WTC11 (cell line): ENCODE results near the gene NOTUM. TPM values are rescaled to one million over a fixed set of nuclear protein-coding genes. Genes with fewer than 3 reads are reported as not detected.
A peak's percentile ranks its signal among the peaks of the same experiment; 100 is the strongest.

Experiments
- ATAC-seq: fragments of 200-7000 bp; cut with Tn5 transposase; 2 replicates; pipeline ENCODE4 v1.10.0; 2021; ENCODE audit warnings: mild to moderate bottlenecking, moderate library complexity
- CTCF ChIA-PET: fragments of 300-600 bp; sonication (Branson Sonifier 250); formaldehyde crosslinking; loops from one replicate; lab custom pipeline; 2021; ENCODE audit warnings: antibody characterized with exemption; lab: Charles Lee
- POLR2A ChIA-PET: fragments of 350-600 bp; sonication (Branson Sonifier 250); formaldehyde crosslinking; loops from one replicate; lab custom pipeline; 2021; ENCODE audit warnings: antibody characterized with exemption; lab: Charles Lee
- DNase-seq: peaks from one replicate; pipeline ENCODE4 v3.0.0; 2021; ENCODE audit warnings: low spot score
- H3K27ac Mint-ChIP-seq: 2 replicates; pipeline ENCODE4 v1.8.0; 2021; ENCODE audit warnings: mixed read lengths
- H3K27me3 Mint-ChIP-seq: 2 replicates; pipeline ENCODE4 v1.8.0; 2021; ENCODE audit warnings: low read depth, mild to moderate bottlenecking, moderate library complexity, mixed read lengths
- H3K36me3 Mint-ChIP-seq: 2 replicates; pipeline ENCODE4 v1.8.0; 2021; ENCODE audit warnings: mixed read lengths
- H3K4me1 Mint-ChIP-seq: 2 replicates; pipeline ENCODE4 v1.8.0; 2022; ENCODE audit warnings: mixed read lengths
- H3K4me3 Mint-ChIP-seq: 2 replicates; pipeline ENCODE4 v1.8.0; 2021; ENCODE audit warnings: mild to moderate bottlenecking, moderate library complexity, mixed read lengths
- H3K9me3 Mint-ChIP-seq: 2 replicates; pipeline ENCODE4 v1.8.0; 2021; ENCODE audit warnings: mixed read lengths
- ATF6 ChIP-seq: sonication (generic); formaldehyde crosslinking; IDR thresholded peaks from 2 replicates; pipeline ENCODE4 v1.8.1; 2023; ENCODE audit warnings: mild to moderate bottlenecking, missing genetic modification reagents
- CDX4 ChIP-seq: fragments of 250-450 bp; sonication (Bioruptor Pico); IDR thresholded peaks from 2 replicates; pipeline ENCODE4 v1.9.0; 2021; ENCODE audit warnings: moderate library complexity, mild to moderate bottlenecking, inconsistent platforms, borderline replicate concordance
- IRF2 ChIP-seq: sonication (generic); formaldehyde crosslinking; IDR thresholded peaks from 2 replicates; pipeline ENCODE4 v1.8.0; 2022; ENCODE audit warnings: low read depth, missing genetic modification reagents, borderline replicate concordance
- JAZF1 ChIP-seq: fragments of 250-450 bp; sonication (Bioruptor Pico); IDR thresholded peaks from 2 replicates; pipeline ENCODE4 v1.9.0; 2021; ENCODE audit warnings: moderate library complexity, mild to moderate bottlenecking, inconsistent platforms
- JUN ChIP-seq: sonication (generic); formaldehyde crosslinking; IDR thresholded peaks from 2 replicates; pipeline ENCODE4 v1.8.0; 2023; ENCODE audit warnings: mild to moderate bottlenecking, missing genetic modification reagents
- MXD4 ChIP-seq: fragments of 250-450 bp; sonication (Bioruptor Pico); IDR thresholded peaks from 2 replicates; pipeline ENCODE4 v1.8.0; 2021; ENCODE audit warnings: mild to moderate bottlenecking, moderate library complexity, borderline replicate concordance
- PRDM15 ChIP-seq: sonication (generic); formaldehyde crosslinking; IDR thresholded peaks from 2 replicates; pipeline ENCODE4 v1.8.0; 2022; ENCODE audit warnings: missing genetic modification reagents
- TCF7 ChIP-seq: sonication (generic); formaldehyde crosslinking; IDR thresholded peaks from 2 replicates; pipeline ENCODE4 v1.8.0; 2022; ENCODE audit warnings: mild to moderate bottlenecking, low read depth, missing genetic modification reagents, moderate library complexity
- ZMAT4 ChIP-seq: fragments of 250-450 bp; sonication (Bioruptor Pico); IDR thresholded peaks from 2 replicates; pipeline ENCODE4 v1.9.0; 2021; ENCODE audit warnings: mild to moderate bottlenecking
- total RNA-seq: library from RNA; stranded (reverse); gene quantifications from 3 replicates; pipeline ENCODE4 v1.2.3, GENCODE V29; 2021
- TF ChIP-seq, protein P1 (sequence below): sonication (generic); formaldehyde crosslinking; IDR thresholded peaks from 2 replicates; pipeline ENCODE4 v1.8.0; 2022; ENCODE audit warnings: mild to moderate bottlenecking, missing genetic modification reagents
- TF ChIP-seq, protein P2 (sequence below): fragments of 250-450 bp; sonication (Bioruptor Pico); IDR thresholded peaks from 2 replicates; pipeline ENCODE4 v1.9.0; 2021; ENCODE audit warnings: mild to moderate bottlenecking, borderline replicate concordance
- TF ChIP-seq, protein P3 (sequence below): sonication (generic); formaldehyde crosslinking; conservative IDR thresholded peaks from 2 replicates; pipeline ENCODE4 v1.8.1; 2023; ENCODE audit warnings: mild to moderate bottlenecking, low read depth, missing genetic modification reagents, moderate library complexity

Gene NOTUM
- total RNA-seq, 1 experiment from 2014 or later: 1.7 TPM

- ChIA-PET CTCF (interaction anchor here (3.0 kb wide), 1 partner anchor 12 kb away, joined by 16 read pairs; no protein-coding TSS in a partner anchor), POLR2A (no interaction called here)
- H3K27me3 Mint-ChIP-seq: no peaks in the 10 kb centered on the region
- ATAC-seq (no peak), DNase-seq (no peak)
- no peak for TF ChIP-seq MXD4 (CRISPR knock-in tag)
- TF ChIP-seq, protein P1, sequence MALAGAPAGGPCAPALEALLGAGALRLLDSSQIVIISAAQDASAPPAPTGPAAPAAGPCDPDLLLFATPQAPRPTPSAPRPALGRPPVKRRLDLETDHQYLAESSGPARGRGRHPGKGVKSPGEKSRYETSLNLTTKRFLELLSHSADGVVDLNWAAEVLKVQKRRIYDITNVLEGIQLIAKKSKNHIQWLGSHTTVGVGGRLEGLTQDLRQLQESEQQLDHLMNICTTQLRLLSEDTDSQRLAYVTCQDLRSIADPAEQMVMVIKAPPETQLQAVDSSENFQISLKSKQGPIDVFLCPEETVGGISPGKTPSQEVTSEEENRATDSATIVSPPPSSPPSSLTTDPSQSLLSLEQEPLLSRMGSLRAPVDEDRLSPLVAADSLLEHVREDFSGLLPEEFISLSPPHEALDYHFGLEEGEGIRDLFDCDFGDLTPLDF (CRISPR knock-in tag): no peak
- no peak for TF ChIP-seq CDX4 (CRISPR knock-in tag)
- TF ChIP-seq, protein P2, sequence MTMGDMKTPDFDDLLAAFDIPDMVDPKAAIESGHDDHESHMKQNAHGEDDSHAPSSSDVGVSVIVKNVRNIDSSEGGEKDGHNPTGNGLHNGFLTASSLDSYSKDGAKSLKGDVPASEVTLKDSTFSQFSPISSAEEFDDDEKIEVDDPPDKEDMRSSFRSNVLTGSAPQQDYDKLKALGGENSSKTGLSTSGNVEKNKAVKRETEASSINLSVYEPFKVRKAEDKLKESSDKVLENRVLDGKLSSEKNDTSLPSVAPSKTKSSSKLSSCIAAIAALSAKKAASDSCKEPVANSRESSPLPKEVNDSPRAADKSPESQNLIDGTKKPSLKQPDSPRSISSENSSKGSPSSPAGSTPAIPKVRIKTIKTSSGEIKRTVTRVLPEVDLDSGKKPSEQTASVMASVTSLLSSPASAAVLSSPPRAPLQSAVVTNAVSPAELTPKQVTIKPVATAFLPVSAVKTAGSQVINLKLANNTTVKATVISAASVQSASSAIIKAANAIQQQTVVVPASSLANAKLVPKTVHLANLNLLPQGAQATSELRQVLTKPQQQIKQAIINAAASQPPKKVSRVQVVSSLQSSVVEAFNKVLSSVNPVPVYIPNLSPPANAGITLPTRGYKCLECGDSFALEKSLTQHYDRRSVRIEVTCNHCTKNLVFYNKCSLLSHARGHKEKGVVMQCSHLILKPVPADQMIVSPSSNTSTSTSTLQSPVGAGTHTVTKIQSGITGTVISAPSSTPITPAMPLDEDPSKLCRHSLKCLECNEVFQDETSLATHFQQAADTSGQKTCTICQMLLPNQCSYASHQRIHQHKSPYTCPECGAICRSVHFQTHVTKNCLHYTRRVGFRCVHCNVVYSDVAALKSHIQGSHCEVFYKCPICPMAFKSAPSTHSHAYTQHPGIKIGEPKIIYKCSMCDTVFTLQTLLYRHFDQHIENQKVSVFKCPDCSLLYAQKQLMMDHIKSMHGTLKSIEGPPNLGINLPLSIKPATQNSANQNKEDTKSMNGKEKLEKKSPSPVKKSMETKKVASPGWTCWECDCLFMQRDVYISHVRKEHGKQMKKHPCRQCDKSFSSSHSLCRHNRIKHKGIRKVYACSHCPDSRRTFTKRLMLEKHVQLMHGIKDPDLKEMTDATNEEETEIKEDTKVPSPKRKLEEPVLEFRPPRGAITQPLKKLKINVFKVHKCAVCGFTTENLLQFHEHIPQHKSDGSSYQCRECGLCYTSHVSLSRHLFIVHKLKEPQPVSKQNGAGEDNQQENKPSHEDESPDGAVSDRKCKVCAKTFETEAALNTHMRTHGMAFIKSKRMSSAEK (CRISPR knock-in tag): no peak
- no peak for TF ChIP-seq TCF7 (CRISPR knock-in tag)
- no peak for TF ChIP-seq ATF6 (CRISPR knock-in tag)
- TF ChIP-seq JUN (CRISPR knock-in tag): no peak
- no peak for TF ChIP-seq JAZF1 (CRISPR knock-in tag)
- H3K9me3 Mint-ChIP-seq: no peaks in the 10 kb centered on the region
- H3K36me3 Mint-ChIP-seq: no peaks in the 10 kb centered on the region
- 0 out of 2 replicates have a peak overlapping the region, but pooled peaks have one; percentile 27 for H3K27ac Mint-ChIP-seq
- no peak overlapping the region for H3K4me3 Mint-ChIP-seq
- H3K4me1 Mint-ChIP-seq: no peaks in the 10 kb centered on the region
These were observed 47.4 kb upstream of the NOTUM start for GRCh38 chr17:82008258-82008940.

DNA sequence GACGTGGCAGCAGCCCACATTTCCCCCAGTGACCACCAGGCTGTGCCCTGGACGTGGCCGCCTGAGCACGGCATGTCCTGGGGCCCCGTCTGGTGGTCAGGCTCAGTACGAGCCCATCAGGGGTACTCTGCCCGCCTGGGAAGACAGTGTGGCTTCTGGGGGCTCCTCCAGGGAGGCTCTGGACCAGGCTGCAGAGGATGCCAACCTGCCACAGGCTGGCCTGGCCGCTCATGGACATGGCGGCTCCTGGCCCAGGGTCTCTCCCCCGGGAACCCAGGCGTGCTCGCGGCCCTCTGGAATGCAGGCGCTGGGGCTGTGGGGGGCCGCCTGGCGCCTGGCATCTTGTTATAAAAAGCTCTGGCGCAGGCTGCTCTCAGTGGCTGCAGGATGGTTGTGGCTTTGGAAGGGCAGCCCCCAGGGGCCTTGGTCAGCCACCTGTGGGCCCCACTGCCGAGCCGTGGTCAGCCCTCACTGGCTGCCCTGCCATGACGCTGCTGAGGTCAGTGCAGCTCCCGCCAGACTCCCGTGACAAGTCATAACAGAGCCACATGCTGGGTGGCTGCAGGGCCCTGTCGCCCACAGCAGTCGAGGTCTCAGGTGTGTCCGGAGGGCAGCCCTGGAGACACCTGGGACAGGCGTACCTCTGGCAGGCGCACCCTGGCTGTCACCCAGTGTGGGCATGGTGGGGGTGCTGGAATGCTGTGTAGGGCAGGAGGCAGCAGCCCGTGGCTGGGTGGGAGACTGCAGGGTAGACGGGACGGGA lies 46.7 kb upstream of the NOTUM start:
- CTCF ChIA-PET: interaction anchor here (3.0 kb wide), 1 partner anchor 13 kb away, joined by 16 read pairs; no protein-coding TSS in a partner anchor

More for the DNA sequence above, 46.7 kb upstream of the NOTUM start:
- Mint-ChIP-seq H3K27me3 (no peaks in the 10 kb centered on the region), H3K36me3 (no peaks in the 10 kb centered on the region), H3K9me3 (no peaks in the 10 kb centered on the region), H3K4me1 (no peaks in the 10 kb centered on the region), H3K27ac (0 out of 2 replicates have a peak overlapping the region, but pooled peaks have one; percentile 27), H3K4me3 (no peak overlapping the region)
- POLR2A ChIA-PET: no interaction called here
- TF ChIP-seq PRDM15 (CRISPR knock-in tag): no peak
- no peak for TF ChIP-seq ZMAT4 (CRISPR knock-in tag)
- TF ChIP-seq IRF2 (CRISPR knock-in tag): no peak
- TF ChIP-seq, protein P3, sequence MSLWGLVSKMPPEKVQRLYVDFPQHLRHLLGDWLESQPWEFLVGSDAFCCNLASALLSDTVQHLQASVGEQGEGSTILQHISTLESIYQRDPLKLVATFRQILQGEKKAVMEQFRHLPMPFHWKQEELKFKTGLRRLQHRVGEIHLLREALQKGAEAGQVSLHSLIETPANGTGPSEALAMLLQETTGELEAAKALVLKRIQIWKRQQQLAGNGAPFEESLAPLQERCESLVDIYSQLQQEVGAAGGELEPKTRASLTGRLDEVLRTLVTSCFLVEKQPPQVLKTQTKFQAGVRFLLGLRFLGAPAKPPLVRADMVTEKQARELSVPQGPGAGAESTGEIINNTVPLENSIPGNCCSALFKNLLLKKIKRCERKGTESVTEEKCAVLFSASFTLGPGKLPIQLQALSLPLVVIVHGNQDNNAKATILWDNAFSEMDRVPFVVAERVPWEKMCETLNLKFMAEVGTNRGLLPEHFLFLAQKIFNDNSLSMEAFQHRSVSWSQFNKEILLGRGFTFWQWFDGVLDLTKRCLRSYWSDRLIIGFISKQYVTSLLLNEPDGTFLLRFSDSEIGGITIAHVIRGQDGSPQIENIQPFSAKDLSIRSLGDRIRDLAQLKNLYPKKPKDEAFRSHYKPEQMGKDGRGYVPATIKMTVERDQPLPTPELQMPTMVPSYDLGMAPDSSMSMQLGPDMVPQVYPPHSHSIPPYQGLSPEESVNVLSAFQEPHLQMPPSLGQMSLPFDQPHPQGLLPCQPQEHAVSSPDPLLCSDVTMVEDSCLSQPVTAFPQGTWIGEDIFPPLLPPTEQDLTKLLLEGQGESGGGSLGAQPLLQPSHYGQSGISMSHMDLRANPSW (CRISPR knock-in tag): no peak
- ATAC-seq (no peak), DNase-seq (no peak)
